Measurements from ENCODE around the gene TTC22.

Gene TTC22

GRCh38 chr1:54764133-54764921 is 36.8 kb downstream of the TTC22 start, which contains the start of gene PARS2:
Gene PARS2, minus strand, starts transcription at chr1:54764523. Its CDS starts 5,362 bp downstream, at chr1:54759161.
- TF ChIP-seq CTCF (conservative IDR thresholded peaks at IDR 0.05; ENCODE audit: low read length): no peak
- DNase-seq (ENCODE audit: low read depth): peak; percentile 100
- H3K4me3 ChIP-seq (ENCODE audit: low read length): peak within 1 kb of the TSS; percentile 98

- TF ChIP-seq CTCF (conservative IDR thresholded peaks at IDR 0.05; ENCODE audit: low read length): no peak
These were observed 37.3 kb downstream of the TTC22 start for GRCh38 chr1:54763816-54764132.

GRCh38 chr1:54758678-54759348 is 42.3 kb downstream of the TTC22 start:
- no peak for TF ChIP-seq CTCF (conservative IDR thresholded peaks at IDR 0.05; ENCODE audit: low read length)
- DNase-seq (ENCODE audit: low read depth): no peak
- H3K4me3 ChIP-seq (ENCODE audit: low read length): no peak overlapping the region

More at GRCh38 chr1:54763816-54764132, 37.3 kb downstream of the TTC22 start:
- H3K4me3 ChIP-seq (ENCODE audit: low read length): peak overlapping the region; percentile 98
- peak; percentile 23 for DNase-seq (ENCODE audit: low read depth)

- DNase-seq (ENCODE audit: low read depth): no peak
- no peak overlapping the region for H3K4me3 ChIP-seq (ENCODE audit: low read length)
- TF ChIP-seq CTCF (conservative IDR thresholded peaks at IDR 0.05; ENCODE audit: low read length): no peak
These were observed 43.3 kb downstream of the TTC22 start for GRCh38 chr1:54757833-54758232.

GRCh38 chr1:54754486-54755285 is 46.4 kb downstream of the TTC22 start:
- DNase-seq (ENCODE audit: low read depth): no peak
- no peak overlapping the region for H3K4me3 ChIP-seq (ENCODE audit: low read length)
- no peak for TF ChIP-seq CTCF (conservative IDR thresholded peaks at IDR 0.05; ENCODE audit: low read length)

GRCh38 chr1:54754045-54754444 is 47.1 kb downstream of the TTC22 start:
- no peak for DNase-seq (ENCODE audit: low read depth)
- TF ChIP-seq CTCF (conservative IDR thresholded peaks at IDR 0.05; ENCODE audit: low read length): no peak
- H3K4me3 ChIP-seq (ENCODE audit: low read length): no peak overlapping the region
